Fibroblast of upper back skin (primary cell): ENCODE measurements around the gene NHERF2.

Source experiments
- DNase-seq: peaks from one replicate; pipeline ENCODE4 v3.0.0-alpha.2; 2013

The NHERF2 gene

DNA sequence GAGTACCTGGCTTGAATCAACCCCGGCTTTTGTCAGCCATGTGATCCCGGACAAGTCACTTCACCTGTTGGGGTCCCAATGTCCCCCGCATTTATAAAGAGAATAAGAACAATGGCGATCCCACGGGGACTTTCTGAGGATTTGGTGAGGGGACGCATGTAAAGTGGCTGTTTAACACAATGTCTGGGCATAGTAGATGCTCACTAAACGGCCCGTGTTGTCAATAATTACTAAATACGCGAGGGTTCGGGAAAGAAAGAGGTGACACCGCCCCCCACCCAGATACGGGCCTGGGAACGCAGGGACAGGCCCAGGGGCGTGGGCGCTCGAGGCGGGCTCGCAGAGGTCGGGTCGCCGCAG is 35.1 kb upstream of the NHERF2 start:
- no peak for DNase-seq

- DNase-seq: peak; percentile 92
Observed at GRCh38 chr16:1991948-1992703, 34.6 kb upstream of the NHERF2 start.

GRCh38 chr16:1992704-1993317 is 33.9 kb upstream of the NHERF2 start:
- no peak for DNase-seq

- no peak for DNase-seq
Observed at GRCh38 chr16:1993731-1994131, 33.0 kb upstream of the NHERF2 start.

- no peak for DNase-seq
Observed at GRCh38 chr16:1997494-1998359, 29.0 kb upstream of the NHERF2 start.

GRCh38 chr16:1998360-1998835 is 28.3 kb upstream of the NHERF2 start:
- DNase-seq: no peak

- no peak for DNase-seq
Observed at GRCh38 chr16:1998852-1999801, 27.6 kb upstream of the NHERF2 start.

DNA sequence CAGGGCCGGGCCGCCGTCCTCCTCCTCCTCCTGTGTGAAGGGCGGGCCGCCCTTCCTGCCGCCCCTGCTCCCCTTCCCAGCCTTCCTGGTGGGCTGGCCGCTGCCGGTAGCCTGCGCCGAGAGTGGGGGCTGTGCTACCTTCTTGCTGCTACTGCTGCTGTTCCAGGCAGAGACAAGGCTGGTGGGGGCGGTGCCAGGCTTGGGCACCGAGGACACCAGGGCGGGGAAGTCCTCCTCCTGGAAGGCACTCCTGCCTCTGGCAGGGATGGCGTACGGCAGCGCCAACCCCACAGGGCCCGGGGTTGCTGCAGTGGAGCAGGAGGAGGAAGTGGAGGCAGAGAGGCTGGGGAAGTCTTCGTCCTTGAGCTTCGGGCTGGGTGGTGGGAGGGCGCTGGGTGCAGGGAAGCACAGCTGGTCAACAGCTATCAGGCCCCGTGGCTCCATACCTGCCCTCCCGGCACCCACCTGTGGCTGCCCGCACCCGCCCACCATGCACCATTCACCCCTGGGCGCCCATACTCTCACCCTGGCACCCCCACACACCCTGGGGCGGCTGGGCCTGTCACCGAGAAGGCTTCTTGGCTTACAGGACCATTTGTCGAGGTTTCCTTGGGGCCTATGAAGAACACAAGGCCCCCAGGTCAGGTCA is 26.7 kb upstream of the NHERF2 start:
- DNase-seq: no peak

GRCh38 chr16:2001035-2001434 is 25.7 kb upstream of the NHERF2 start:
- no peak for DNase-seq

GRCh38 chr16:2001456-2002355 is 25.0 kb upstream of the NHERF2 start:
- DNase-seq: no peak

DNA sequence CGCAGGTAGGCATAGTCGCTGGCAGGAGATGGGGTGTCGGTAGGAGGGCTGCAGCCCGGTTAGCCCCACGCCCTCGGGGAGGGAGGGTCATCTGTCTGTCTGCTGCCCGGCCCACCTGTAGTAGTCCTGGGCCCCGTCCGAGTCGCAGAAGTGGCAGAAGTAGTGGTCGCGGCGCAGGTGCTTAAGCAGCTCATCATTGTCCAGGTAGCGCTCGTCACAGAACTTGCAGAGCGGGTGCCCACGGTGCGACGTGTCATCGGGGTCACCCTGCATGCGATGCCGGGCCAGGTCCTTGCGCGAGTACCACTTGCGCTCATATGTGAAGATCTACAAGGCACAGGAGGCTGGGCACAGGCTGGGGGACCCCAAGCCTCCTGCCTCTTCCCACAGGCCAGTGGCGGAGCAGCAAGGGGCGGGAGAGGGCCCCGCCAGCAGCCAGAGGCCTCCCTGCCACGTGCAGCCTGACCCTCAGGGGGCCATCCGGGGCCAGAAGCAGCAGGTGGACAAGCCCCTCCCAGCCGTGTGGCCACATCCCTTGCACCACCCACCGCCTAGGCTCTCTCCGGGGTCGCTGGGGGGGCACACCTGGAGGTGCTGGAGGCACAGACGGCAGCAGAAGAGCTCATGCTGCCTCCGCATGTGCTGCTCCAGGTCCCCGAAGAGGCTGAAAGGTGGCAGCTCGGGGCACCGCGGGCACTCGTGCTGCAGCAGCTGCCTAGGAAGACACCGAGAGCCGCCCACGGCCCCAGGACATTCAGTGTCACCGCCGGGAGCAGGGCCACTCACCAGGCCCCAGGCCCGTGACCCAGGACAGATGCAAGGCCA is 24.1 kb upstream of the NHERF2 start:
- no peak for DNase-seq

DNA sequence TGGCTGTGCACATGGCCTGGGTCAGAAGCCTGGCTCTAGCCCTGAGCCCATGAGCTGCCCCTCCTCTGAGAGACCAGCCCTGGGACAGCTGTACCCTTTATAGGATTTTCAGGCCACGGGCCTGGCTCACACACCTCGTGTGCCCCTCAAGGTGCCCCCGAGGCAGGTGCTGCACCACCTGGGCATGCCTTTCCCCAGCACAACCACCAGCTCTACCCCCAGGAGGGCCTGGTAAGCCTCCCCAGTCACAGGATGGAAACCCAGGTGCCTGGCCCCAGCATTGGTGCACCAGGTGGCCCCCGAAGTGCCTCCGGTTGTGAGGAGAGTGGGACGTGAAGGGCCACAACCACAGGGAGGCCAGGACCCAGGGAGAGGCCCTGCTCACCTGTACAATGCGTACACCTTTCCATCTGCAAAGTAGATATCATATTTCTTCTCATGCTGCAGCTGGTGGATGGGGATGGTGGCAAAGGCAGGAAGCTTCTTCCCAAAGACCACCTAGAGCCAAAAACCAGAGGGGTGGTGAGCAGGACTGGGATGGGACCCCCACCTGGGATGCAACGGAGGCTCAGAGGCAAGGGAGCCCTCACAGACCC is 23.4 kb upstream of the NHERF2 start:
- no peak for DNase-seq

- peak; percentile 74 for DNase-seq
Observed at GRCh38 chr16:2003827-2004641, 22.7 kb upstream of the NHERF2 start.

- DNase-seq: no peak
Observed at GRCh38 chr16:2004795-2005517, 21.7 kb upstream of the NHERF2 start.

DNA sequence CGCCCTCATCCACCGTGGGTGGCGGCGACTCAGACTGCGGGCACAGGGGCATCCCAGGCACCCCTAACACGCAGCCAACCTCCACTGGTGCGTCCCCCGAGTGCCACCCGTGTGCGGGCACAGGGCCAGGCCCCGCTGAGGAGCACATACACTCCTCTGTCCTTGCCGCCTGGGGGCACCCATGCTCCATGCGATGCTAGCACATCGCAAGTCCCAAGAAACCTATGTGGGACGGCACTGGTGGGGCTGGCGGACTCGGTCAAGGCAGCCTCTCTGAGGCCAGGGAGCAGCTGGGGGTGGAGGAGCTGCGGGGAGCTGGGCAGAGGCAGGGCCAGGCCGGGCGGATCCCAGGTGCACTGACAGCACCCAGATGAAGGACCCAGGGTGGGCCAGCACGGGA is 21.1 kb upstream of the NHERF2 start:
- no peak for DNase-seq

GRCh38 chr16:2006317-2006716 is 20.4 kb upstream of the NHERF2 start:
- DNase-seq: no peak

DNA sequence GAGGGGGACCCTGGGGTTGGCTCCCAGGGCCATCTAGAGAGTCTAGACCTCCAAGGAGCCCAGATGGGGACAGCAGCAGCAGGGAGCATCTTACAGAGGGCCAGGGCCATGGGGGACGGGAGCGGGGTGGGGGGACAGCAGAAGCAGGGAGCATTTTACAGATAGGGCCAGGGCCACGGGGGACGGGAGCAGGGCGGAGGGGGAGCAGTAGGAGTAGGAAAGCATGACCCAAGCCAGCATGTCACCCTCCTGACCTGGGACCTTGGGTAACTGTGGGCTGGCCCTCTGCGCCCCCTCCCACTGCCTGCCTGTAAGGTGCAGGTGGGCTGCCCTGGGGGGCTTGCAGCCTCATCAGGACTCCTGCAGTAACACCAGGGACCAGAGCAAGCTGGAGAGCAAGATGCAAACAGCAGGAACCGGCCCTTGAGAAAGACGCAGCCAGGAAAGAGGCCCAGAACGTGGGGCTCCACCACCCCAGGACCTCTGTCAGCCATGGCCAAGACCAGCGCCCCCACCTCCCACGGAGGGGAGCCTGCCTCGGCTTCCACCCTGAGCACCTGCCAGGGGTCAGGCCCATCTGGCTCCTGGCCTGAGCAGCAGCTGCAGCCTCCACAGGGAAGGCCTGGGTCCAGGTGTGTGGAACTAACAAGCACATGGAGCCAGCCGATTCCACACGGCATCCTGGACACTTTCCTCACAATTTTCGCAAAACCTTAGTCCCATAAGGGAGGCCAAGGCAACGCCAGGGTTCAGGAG is 19.4 kb upstream of the NHERF2 start:
- DNase-seq: no peak
